ENCODE measurements around the gene CDH12.
"Not testable (repeated sequence)": the region's sequence is repeated elsewhere in the genome, so short reads cannot be mapped to it uniquely, and the experiment has no call there.

Gene CDH12

GRCh38 chr5:22411554-22412349 lies 441.4 kb downstream of the CDH12 start:
- no peak for DNase-seq

GRCh38 chr5:22391956-22392355 lies 461.2 kb downstream of the CDH12 start:
- no peak for DNase-seq

DNA sequence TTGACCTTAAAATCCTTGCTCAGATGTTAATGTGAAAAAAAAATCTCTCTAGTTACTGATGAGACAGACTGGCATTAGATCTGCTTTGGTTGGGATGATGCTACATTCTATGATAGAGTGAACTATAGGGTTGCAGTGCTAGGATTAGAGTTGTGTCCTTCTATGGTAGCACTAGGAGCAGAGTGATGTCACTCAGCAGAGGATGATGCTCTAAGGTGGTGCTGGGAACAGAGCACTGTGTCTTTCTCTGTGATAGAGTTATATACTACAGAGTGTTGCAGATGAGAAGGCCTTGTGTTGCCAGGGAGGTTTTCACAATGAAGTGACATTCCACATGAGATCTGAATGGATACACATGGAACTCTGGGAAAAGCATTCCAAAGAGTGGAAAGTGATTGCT lies 462.3 kb downstream of the CDH12 start:
- DNase-seq = no peak

DNA sequence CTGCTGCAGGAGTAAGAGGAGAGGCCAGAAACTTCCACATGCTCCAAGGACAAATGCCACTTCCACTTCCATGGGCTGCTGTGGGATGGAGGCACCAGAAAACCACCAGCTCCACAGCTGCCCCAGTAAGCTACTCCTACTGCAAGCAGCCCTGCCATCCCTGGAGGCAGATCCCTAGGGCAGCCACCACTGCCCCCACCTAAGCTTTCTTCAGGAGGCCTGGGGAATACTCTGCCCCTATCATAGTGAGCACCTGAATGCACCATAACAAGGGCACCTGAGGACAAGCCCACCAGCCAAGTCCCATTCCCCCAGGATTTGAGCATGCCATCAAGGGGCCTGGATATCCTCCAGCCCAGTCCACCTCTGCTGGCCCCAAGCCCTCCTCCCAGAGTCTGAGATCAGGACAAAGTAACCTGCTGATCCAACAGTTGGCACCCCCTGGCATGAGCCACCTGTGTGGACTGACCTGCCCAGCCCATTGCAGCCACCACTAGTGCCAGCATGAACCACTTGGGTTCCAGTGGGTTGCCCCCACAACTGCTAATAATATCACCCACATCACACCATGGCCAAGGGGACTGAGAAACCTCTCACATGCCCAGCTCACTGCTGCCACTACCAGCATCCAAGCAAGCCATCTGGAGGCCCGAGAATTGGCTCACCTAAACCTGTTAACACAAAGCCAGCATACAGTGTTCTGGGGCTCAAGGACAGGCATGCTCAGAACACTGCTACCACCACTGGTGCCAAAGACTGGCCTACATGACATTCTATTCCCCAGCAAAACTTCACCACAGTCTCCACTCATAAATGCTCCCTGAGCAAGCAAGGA lies 480.1 kb downstream of the CDH12 start:
- no peak for DNase-seq

DNA sequence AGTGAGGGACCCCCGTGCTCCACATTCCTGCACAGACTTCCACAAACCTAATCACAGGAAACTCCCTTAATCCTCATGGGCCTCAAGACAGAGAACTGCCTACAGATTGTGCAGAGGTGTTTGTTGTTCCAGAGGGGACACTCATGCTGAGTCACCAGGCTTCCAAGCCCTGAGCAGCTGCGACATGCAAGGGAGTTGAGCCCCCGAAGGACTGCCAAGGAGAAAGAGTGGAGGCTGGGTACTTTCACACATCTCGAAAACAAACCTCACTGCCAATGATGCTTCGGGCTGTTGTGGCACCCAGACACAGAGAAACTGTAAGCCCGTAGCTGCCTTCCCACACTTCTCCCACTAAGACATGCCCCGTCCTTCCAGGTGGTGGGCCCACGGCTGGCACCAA lies 480.8 kb downstream of the CDH12 start:
- DNase-seq = no peak

DNA sequence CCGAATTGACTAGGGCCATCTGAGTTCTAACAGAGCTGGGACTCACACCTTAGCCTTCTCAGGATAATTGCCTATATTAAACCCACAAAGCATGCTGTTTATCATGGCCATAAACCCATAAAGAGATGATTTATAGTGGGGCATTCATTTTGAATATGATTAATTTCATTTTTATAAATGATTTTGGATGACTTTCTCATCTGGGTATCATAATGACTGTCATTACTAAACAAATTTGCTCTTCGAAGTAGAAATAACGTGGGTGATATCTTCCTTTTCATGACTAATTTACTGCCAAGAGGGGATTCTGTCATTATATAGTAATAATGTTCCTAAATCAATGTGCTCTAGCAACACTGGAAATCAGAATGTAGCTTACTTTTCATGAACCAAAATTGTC lies 498.2 kb downstream of the CDH12 start:
- DNase-seq = no peak

- DNase-seq = no peak
Measured at GRCh38 chr5:22352493-22352892, 500.7 kb downstream of the CDH12 start.

DNA sequence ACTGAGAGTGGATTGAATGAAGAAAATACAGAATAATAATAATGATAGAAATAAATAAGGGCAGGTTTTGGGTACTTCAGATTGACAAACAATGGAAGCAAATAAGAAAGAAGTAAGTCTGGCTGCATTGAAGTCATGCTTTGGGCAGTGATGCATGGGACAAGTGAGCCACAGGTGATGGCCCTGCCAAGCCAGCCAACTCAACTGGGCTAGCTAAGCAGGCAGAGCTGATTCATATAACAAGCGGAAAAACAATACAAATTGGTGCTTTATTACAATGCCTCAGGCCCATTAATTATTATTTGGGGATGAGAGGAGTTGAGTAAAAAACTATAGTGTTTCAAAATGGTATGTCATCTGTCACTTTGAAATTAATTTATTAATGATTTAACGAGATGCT lies 502.0 kb downstream of the CDH12 start:
- DNase-seq = no peak

GRCh38 chr5:22348027-22348426 lies 505.1 kb downstream of the CDH12 start:
- no peak for DNase-seq

DNA sequence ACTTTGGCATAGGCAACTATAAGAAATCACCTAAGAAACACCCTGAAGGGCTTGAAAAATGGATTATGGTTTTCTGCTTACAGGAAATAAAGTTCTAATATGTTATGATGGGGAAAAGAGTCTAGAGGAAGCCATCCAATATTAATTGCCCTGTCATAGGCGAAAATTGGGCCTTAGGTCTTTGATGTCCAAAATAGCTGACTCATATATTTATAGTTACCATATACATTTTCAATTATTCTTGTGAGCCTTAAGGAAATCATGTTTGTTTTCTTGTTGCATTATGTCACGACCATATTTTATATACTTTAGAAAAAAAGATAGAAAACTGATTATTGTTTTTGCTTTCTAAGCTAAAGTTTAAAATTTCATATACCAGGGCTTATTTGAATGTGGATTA lies 509.1 kb downstream of the CDH12 start:
- DNase-seq = no peak

DNA sequence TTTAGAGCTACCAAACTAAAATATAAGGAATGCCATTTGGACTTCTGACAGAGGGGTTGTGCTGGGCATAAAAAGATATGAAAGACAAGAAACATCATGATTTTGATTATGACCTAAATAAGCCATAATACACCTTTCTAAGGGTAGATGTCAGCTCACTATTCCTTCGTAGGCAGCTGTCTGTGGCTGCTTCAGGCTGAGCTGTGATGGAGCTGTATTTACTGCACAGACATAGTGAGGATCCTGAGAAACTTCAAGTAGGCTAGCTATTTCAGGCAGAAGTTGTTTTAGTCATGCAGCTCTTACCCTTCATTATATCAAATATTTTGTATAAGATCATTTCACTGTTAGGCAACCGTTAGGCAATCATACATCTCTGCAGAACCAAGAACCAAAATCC lies 511.7 kb downstream of the CDH12 start:
- no peak for DNase-seq

DNA sequence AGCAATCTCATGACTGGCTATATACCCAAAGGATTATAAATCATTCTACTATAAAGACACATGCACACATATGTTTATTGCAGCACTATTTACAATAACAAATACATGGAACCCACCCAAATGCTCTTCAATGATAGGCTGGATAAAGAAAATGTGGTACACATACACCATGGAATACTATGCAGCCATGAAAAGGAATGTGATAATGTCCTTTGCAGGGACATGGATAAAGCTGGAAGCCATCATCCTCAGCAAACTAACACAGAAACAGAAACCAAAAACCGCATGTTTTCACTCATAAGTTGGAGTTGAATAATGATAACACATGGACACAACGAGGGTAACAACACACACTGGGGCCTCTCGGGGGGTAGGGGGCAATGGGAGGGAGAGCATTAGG lies 520.2 kb downstream of the CDH12 start:
- DNase-seq = not testable (repeated sequence)

- DNase-seq = no peak
Measured at GRCh38 chr5:22329683-22330082, 523.5 kb downstream of the CDH12 start.

- no peak for DNase-seq
Measured at GRCh38 chr5:22319798-22320197, 533.3 kb downstream of the CDH12 start.

- no peak for DNase-seq
Measured at GRCh38 chr5:22316294-22316693, 536.9 kb downstream of the CDH12 start.

- not testable (repeated sequence) for DNase-seq
Measured at GRCh38 chr5:22315052-22315451, 538.1 kb downstream of the CDH12 start.

DNA sequence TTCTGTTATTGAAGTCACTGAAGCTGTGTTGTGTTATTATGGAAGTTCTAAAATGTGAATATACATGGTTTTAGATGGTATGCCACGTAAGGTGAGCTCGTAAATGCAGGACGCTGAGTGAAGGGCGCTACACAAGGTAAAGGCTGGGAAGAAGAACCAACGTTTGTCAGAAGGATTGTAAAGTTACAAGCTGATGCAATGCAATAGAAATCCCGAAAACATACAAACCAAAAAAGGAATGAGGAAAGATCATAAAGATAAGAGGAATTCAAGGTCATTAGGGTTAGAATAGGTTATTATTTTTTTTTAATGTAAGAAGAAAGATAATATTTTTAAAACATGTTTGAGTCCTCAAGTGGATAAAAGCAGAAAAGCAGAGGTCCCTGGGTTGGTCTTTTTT lies 538.6 kb downstream of the CDH12 start:
- DNase-seq = no peak

GRCh38 chr5:22306011-22306410 lies 547.1 kb downstream of the CDH12 start:
- DNase-seq = no peak

- no peak for DNase-seq
Measured at GRCh38 chr5:22295832-22296231, 557.3 kb downstream of the CDH12 start.

DNA sequence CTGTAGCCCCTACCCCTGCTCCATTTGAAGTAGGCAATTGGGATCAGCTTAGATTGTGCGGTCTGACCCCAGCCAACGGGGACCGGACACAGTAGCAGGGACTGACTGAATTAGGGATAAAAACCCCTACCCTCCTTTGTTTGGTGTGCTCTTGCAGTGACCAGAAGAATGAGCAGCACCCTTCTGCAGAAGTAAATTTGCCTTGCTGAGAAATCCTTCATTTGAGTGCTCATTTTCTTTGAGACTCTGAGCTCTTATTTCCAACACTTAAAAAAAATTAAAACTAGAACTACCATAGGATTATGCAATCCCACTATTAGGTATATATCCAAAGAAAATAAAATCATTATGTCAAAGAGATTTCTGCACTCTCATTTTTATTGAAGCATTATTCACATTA lies 560.0 kb downstream of the CDH12 start:
- DNase-seq = no peak

DNA sequence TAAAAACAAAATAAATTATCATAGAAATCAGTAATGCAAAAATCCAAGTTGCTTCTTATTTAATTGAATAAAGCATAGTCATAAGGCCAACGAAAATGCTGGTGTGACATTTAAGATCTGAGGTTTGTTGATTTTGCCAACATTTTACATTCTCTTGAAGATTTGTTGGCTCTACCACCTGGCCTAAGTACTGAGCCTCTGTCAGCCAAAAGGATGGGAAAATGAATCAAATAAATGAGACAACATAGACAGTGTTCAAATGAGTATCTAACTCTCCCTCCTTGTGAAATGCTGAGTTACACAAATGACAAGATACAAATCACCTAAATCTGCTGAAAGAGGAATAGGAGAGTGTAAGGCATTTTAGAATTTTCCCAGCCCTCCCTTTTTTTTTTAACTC lies 575.0 kb downstream of the CDH12 start:
- DNase-seq = no peak

GRCh38 chr5:22277006-22277405 lies 576.1 kb downstream of the CDH12 start:
- DNase-seq = no peak

GRCh38 chr5:22265855-22266254 lies 587.3 kb downstream of the CDH12 start:
- DNase-seq = not testable (repeated sequence)

GRCh38 chr5:22258139-22258538 lies 595.0 kb downstream of the CDH12 start:
- no peak for DNase-seq

Data from activated CD4-positive, alpha-beta T cell treated with anti-CD3 and anti-CD28 coated beads, Interleukin-2, amount 50 U/mL, for 48 hours (primary cell).